Frontal cortex (tissue), 4 donors: ENCODE results near the gene SVBP. TPM values are rescaled to one million over a fixed set of nuclear protein-coding genes. Genes with fewer than 3 reads are reported as not detected.
"Not testable (repeated sequence)": the region's sequence is repeated elsewhere in the genome, so short reads cannot be mapped to it uniquely, and the experiment has no call there.

Experiments used
- DNase-seq, 2 donors: peaks; one replicate each; pipeline ENCODE4 v3.0.0; 2012; ENCODE audit warnings: low spot score in 2 of 2
- FAIRE-seq: peaks from 2 replicates; lab custom pipeline; 2012; peaks lifted over from hg19 to GRCh38; lab: Jason Lieb, UNC
- total RNA-seq: library from RNA; depleted of rRNA; stranded (reverse); fragments of >200 nt; gene quantifications from one replicate; pipeline ENCODE4 v1.2.3, GENCODE V29; 2014
- donor health status: control.
- donor health status: control.
- donor health status: control.

Gene SVBP
- total RNA-seq, 1 donor from 2014 or later = 55.4 TPM

DNA sequence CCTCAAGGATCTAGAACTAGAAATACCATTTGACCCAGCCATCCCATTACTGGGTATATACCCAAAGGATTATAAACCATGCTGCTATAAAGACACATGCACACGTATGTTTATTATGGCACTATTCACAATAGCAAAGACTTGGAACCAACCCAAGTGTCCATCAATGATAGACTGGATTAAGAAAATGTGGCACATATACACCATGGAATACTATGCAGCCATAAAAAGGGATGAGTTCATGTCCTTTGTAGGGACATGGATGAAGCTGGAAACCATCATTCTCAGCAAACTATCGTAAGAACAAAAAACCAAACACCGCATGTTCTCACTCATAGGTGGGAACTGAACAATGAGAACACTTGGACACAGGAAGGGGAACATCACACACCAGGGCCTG, 2.4 kb downstream of the SVBP start:
- FAIRE-seq, DNase-seq: not testable (repeated sequence)

DNA sequence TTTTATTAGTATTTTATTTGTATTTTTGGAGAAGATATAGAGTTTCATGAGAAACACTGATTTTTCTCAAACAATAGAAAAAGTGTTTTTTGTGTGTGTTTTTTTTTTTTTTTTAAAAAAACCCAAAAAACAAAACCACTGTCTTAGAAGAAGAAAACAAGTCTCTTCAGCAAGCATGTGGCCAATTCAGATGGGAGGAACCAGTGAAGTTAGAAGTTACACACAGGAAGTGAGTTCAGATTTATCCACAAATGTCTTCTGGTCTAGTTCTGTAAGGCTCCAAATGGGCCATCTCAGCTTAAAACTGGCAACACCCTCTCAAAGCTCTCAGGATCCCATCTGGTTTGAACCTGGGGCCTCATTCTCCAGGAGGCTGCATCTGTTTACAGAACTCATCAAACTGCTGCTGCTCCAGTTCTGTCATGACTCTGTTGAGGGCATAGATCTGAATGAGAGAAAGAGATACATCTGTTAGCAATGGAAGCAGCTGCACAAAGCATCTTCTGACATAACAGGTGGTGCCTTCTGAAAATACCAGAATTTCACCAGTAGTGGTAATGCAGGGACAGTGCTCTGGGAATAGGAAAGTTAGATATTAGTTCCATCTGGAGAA, 10.0 kb downstream of the SVBP start:
- DNase-seq (no peak), FAIRE-seq (no peak)

DNA sequence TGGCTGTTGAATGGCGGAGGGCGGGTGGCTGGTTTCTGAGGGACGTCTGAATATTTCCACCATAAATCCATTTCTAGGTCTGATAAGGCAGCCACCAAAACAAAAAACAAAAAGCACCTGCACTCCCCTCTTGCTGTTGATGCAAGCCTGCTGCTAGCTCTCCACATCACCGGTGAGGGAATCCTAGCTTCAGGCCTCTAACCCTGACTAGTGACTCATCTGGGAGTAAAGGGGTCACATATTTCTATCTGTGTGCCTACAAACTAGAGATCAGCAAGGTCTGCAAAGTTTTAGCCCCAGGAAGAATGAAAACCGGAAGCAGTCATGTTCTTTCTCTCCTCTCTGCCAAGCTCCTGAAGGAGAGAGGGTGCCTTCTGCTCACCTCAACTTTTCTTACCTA, 10.6 kb downstream of the SVBP start:
- FAIRE-seq = no peak

DNA sequence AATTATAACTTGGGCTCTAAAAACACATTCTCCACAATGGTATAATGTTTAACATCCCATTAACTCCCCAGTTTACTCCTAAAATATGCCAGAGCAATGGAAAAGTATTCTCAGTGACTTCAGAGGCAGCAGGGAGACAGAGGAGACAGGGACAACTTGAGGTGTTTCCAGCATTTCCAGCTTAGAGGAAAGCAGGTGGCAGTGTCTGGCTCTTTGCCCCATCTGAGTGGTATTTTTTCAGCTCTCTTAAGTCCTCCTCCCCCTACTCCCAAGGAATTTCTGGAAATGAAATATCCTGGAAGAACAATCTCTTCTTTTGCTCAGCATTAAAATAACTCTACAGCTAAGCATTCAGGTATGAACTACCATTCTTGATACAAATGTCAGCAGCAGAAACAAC, 11.0 kb downstream of the SVBP start:
- FAIRE-seq (no peak), DNase-seq (no peak)

More for the DNA sequence above, 10.6 kb downstream of the SVBP start:
- no peak for DNase-seq

DNA sequence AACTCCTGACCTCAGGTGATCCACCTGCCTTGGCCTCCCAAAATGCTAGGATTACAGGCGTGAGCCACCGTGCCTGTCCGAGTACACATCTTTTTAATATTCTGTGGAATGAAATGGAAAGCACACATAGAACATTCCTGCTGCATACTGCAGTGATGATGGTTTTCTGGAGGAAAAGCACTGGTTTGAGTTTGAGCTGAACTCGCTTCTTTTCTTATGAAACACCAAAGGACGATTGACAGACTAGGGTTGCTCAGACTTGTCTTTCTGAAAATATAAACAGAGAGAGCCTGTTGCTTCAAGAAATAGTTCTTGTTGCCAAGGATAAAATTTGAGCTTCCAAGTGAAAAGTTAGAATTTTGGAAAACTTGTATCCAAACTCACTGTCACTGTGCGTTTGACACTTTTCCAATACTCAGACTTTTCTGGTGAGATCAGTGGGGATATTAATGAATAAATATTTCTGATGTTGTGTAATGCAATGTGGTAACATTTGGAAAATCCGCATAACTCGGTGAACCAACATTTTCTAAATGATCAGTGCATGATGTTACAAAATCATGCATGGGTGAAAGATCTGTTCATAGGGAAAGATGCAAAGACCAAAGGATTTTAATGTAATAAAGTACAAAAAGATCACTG, 15.2 kb downstream of the SVBP start:
- no peak for FAIRE-seq
- no peak for DNase-seq

DNA sequence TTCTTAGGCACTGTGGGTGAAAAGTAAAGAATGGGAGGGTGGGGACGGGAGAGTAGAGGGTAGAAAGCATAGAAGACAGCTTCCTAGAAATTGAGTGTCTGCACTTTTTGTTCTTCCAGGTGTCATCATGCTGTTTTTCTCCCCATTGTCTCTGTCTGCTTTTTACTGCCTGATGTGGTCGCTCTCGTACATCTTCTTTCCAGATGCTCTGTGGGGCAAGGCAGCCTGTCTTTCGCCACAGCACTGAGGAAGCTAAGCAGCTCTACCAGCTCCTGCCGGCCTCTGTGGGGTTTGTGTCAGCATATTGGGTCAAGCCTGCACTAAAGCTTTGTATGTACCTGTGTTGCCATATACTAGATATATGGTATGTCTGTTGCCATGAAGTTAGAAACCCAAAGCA, 19.2 kb downstream of the SVBP start:
- DNase-seq = no peak
- FAIRE-seq = no peak

DNA sequence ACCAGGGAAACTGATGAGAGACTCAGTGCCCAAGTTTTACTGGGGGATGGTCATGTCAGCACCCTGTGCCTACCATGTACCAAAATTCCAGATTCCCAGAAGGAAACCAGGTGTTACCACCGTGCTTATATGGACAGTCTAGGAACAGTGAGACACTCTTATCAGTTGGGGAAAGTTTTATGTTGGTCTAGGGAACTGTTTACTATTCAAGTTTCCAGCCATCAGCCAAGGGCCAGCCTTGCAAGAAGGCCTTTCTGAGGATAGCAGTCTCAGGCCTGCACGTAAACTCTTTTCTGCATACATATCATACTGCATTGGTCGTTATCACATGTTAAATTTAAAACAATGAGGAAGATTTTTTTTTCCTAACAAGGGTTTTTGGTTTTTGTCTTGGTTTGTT, 19.8 kb downstream of the SVBP start:
- DNase-seq = no peak
- FAIRE-seq = no peak

DNA sequence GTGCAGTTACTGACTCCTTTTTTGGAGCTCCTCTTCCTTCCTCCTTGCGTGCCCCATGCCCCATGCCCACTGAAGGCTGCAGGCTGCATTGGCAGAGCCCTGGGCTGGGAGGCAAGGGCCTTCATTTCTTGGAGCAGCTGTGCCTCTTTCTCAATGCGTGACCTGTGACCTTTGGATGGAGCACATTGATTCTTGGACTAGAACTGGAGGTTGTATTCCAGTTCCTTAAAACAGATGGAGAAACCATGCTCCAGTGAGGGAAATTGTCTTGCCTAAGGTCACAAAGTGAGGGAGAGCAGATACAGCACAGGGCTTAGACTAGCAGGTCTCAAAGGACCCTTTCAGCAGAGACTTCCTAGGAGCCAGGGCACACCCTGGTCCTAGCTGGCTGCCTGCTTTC, 23.4 kb downstream of the SVBP start:
- DNase-seq (no peak), FAIRE-seq (no peak)

DNA sequence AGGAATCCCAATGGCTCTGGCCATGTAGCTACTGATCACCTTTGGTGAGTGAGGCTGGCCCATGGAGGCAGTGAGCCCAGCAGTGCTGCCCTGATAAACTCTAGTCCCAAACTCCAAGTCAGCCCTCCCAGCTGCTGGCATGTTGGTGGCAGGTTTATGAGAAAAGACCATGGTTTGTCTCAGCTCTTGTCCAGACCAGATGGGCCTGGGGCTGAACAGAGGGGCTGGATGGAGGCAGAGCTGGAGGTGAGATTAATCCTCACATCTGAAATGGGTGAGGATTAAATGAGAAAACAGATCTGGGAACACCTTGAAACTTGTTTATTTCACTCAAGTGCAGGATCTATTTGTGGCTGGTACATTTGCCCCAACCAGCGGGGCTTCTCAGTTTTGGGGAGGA, 29.2 kb downstream of the SVBP start:
- no peak for FAIRE-seq

DNA sequence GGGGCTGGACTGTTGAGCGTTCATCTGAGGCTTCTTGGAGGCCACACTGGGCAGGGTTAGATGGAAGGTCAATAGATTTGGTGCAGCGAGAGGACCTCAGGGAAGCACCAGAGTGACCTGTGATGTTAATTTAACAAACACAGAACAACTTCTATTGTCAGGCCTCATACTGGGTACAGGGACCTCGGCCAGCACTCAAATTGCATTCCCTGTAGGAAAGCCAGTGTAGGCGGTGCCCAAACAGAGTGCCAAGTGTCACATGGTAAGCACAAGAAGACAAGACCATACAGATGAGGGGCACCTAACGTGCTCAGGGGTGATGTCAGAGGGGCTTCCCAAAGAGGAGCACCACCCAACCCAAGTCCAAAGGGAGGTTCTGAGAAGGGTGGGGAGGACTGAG, 31.1 kb downstream of the SVBP start:
- FAIRE-seq = no peak
- no peak for DNase-seq

More for the DNA sequence above, 29.2 kb downstream of the SVBP start:
- DNase-seq = no peak

DNA sequence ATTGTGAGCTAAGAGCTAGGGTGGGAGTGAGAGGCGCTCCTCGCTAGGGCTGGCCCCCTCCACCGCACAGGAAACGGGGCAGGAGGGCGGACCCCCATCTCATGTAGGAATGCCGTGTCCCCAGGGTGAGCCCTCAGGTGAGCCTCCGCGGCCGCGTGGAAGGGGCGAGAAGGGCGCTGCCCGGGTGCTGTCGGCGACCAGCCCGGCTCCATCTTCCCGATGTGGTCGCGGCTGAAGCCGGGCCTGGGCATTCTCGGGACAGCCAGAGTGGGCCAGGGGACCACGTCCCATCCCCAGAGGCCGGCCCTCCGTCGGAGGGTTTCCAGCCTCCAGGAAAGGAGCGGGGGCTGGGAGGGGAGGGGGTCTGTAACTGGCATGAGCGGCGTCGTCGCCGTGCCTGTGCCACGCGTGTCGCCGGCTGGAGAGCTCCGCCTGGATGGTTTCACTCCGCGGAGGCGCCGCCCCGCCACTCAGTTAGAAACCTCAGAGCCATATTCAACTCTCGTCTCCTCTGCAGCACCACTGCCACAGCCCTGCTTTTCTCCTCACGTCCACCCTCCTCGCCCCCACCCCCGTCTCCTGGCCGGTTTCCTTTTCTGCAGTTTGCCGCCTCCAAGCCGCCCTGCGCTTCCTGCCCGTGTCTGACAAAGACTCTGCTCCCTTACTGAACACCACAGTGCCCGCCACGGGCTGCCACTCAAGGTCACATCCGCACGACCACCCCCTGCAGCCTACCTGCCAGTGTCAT, 32.1 kb downstream of the SVBP start, which contains the start of gene TMEM269:
TMEM269 (plus strand) TSS at position 46 of the 748 bp plus-strand sequence. CDS start 4,903 bp downstream, outside the sequence.
- DNase-seq (peak in 1 of 2 donors; percentile 65), FAIRE-seq (no peak)

DNA sequence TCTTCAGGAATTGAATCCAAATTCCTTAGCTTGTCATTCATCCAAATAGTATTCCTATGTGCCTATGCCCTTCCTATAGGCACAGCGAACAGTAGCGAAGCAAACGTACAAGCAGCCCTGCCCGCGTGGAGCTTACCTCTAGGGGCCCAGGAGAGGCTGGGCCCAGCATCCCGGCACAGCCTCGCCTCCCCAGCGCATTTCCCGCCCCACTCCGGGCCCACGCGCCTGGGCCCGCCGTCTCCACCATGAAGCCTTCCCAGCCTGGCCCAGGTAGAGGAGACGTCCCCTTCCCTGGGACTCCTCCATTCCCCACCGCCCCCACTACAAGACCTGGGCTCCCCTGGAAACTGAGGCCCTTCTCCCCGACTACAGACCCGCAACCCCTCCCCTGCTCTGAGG, 32.7 kb downstream of the SVBP start:
- FAIRE-seq (no peak), DNase-seq (no peak)

DNA sequence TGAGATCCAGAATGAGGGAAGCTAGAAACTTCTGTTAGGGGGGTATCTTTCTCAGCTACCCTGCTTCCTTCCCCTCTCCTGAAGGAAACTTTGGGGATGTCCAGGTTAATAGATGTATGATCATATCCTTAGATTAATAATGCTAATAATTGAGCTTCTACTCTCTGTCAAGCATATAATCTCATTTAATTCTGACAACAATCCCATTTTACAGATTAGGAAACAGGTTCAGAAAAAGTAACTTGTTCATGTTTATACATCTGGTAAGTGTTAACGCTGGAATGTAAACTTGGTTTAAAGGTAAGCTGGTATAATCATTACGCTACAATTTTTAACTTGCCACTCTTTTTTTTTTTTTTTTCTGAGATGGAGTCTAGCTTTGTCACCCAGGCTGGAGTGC, 34.1 kb downstream of the SVBP start:
- DNase-seq = no peak
- FAIRE-seq = no peak

DNA sequence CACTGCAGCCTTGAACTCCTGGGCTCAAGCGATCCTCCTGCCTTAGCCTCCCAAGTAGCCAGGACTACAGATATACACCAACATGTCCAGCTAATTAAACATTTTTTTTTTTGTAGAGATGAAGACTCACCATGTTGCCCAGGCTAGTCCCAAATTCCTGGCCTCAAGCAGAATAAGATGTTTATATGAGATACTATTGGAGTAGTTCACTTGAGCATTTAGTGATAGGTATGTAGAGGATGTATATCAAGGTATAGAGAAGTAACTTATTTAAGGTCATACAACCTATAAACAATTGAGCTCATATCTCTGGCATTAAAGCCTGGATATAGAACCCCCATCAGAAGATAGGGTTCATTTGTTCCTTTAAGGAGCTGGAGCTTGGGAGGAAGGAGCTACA, 37.0 kb downstream of the SVBP start:
- DNase-seq = no peak
- FAIRE-seq = no peak

DNA sequence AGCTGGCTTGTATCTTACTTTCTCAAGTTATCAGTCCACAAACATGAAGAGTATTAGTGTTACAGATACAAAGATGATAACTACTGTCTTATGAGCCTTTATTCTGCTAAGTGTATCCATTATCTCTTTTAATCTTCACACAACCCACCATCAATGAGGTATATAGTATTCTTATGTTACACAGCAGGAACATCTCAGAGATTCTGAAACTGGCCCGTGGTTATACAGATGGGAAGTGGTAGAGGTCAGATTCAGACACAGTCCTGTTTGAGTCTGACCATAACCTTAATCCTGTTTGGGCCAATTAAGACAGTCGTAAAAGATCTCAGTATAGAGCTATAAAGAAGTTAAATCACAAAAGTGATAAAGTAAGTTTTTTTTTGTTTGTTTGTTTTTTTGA, 37.5 kb downstream of the SVBP start:
- DNase-seq (no peak), FAIRE-seq (no peak)

DNA sequence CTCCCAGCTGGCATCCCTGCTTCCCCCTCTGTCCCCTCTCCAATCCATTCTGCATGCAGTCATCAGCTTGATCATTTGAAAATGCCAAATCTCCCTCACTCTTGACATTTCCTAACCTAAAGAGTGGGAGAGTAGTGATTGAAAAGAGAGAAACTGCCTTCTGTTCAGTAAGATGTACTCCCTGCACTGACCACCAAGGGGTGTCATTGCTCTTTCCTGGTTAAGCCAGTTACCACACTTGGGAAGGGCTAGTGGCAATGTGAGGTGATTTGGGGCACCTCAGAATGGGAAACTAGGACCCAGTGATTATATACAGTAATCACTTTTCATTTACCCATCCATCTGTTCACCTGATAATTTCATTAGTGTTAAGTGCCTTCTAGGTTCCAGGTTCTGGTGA, 39.3 kb downstream of the SVBP start:
- DNase-seq = peak; percentile 42 to 69
- no peak for FAIRE-seq

DNA sequence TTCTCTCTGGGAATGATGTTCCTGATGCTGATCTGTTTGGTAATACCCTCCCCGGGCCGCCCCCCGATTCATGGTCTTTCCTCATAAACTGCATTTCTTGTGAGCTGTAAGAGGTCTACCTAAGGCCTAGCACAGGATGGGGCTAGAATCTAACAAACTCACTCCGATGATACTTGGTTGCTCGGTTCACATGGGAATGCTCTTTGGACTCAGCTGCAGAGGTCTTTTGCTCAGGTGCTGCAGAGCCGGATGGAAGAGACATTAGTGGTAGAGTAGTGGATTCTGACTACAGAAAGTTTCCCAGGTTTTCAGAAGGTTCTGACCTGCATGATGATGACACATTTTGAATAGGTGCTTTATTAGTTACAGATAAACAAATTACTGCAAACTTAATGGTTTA, 40.7 kb downstream of the SVBP start:
- FAIRE-seq (no peak), DNase-seq (no peak)

DNA sequence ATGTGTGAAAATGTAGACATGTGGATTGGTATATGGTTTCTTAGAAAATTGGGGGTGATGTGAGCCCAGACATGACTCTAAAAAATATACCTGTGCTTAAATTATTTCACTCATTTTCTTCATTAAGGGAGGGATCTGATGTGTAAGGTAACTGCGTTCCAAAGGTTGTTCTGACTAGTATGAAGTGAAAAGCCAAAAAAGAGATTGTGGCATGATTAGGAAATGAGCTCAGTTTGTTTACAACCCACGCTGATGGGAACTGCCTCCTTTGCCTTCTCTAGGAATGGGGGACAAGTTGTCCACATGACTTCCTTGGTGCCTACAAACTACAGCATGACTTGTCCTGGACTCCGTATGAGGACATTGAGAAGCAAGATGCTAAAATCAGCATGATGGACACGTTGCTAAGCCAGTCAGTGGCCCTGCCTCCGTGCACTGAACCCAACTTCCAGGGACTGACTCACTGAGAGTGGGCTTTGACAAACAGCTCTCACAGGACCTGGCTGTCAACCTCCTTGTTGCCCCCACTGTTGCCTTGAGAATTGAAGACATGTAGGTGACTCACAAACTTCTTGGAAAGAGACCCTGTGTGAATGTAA, 42.2 kb downstream of the SVBP start:
- FAIRE-seq (no peak), DNase-seq (no peak)

DNA sequence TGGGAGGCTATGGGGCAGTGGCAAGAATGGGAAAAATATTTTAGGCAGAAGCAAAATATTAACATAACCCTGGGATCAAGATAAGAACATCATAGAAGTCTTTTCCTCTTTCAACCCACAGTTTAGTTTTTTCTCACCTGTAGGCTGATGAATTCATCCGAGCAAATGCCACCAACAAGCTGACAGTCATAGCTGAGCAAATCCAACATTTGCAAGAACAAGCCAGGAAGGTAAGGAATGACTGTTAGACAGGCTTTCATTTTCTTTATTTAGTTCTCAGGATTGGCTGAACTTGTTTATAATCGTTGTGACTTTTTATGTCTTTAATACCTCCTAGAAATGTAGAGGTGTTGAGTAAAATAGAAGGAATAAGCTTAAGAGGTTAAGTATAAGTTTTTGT, 43.8 kb downstream of the SVBP start:
- FAIRE-seq (no peak), DNase-seq (no peak)

DNA sequence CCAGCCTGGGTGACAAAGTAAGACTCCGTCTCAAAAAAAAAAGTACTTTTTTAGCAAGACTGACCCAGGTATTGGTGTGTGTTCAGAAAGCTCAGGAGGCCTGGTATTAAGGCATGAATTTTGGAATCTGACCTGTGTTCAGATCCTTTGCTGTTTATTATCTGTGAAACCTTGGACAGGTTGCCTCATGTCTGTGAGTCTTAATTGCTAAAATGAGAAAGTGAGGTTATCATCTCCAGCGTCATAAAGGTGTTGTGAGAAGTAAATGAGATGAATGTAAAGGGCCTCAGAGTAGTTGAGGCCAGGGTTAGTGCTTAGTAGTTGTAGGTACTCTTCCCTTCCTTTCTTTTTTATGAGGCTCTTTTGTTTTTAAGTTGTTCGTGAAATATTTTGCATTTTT, 47.4 kb downstream of the SVBP start:
- no peak for DNase-seq
- FAIRE-seq = no peak

DNA sequence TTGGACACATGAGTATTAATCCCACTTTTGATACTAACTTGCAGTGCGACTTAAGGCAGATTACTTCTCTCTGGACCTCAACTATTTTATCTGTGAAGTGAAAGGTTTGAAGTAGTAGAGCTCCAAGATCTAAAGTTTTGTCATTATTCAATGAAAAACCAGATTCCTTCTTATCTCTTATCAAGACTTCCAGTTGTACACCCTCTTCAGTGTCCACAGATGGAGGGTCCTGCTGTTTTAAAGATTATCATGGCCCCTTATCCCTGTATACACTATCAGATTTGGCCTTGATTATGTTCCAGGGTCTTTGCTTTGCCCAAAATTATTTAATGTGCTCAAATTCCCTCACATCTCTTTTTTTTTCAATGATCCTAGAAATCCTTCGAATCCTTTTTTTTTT, 49.0 kb downstream of the SVBP start:
- DNase-seq = no peak
- no peak for FAIRE-seq
